CD4-positive, alpha-beta memory T cell (primary cell): ENCODE measurements around the gene RIPOR1. TPM values are rescaled to one million over a fixed set of nuclear protein-coding genes. Genes with fewer than 3 reads are reported as not detected.

Experiments used
- CTCF ChIA-PET: fragments of 350-600 bp; sonication (Branson Sonifier 250); formaldehyde crosslinking; loops from one replicate; lab custom pipeline; 2021; ENCODE audit warnings: inconsistent platforms; ENCODE audit not compliant: partially characterized antibody; lab: Charles Lee
- POLR2A ChIA-PET: fragments of 350-600 bp; sonication (Branson Sonifier 250); formaldehyde crosslinking; loops from one replicate; lab custom pipeline; 2021; ENCODE audit not compliant: partially characterized antibody; lab: Charles Lee
- DNase-seq, 5 donors: peaks; one replicate each; pipeline versions ENCODE4 v3.0.0 to v3.0.0-alpha.2; 2020 to 2022; ENCODE audit warnings: mixed read lengths in 1 of 5
- H3K27ac ChIP-seq: one replicate; pipeline ENCODE4 v1.7.0; 2013; ENCODE audit warnings: low read depth, low read length
- H3K27me3 ChIP-seq: 2 replicates; pipeline ENCODE4 v1.7.0; 2013; ENCODE audit warnings: mild to moderate bottlenecking, low read length, moderate library complexity; ENCODE audit not compliant: insufficient read depth
- H3K36me3 ChIP-seq: 2 replicates; pipeline ENCODE4 v1.7.0; 2013; ENCODE audit warnings: mild to moderate bottlenecking, low read length, moderate library complexity; ENCODE audit not compliant: insufficient read depth
- H3K4me1 ChIP-seq: 2 replicates; pipeline ENCODE4 v1.7.0; 2013; ENCODE audit warnings: mild to moderate bottlenecking, low read length, moderate library complexity; ENCODE audit not compliant: insufficient read depth
- H3K4me3 ChIP-seq, 2 donors: one replicate each; pipeline ENCODE4 v1.7.0; 2013; ENCODE audit warnings: low read length in 2 of 2, mild to moderate bottlenecking in 1 of 2
- H3K9me3 ChIP-seq, 2 donors: one replicate each; pipeline ENCODE4 v1.7.0; 2013; ENCODE audit warnings: low read length in 2 of 2, control low read depth in 1 of 2; ENCODE audit not compliant: control insufficient read depth in 1 of 2
- H3K27ac Mint-ChIP-seq, 7 donors: one replicate each; pipeline ENCODE4 v1.8.0; 2020 to 2021; ENCODE audit warnings: mixed read lengths in 7 of 7, mild to moderate bottlenecking in 6 of 7, inconsistent platforms in 3 of 7, moderate library complexity in 3 of 7
- H3K27me3 Mint-ChIP-seq, 2 donors: one replicate each; pipeline ENCODE4 v1.8.0; 2020 to 2021; ENCODE audit warnings: mixed read lengths in 2 of 2
- H3K36me3 Mint-ChIP-seq, 2 donors: one replicate each; pipeline ENCODE4 v1.8.0; 2020 to 2021; ENCODE audit warnings: mixed read lengths in 2 of 2, inconsistent platforms in 1 of 2, mild to moderate bottlenecking in 1 of 2
- H3K4me1 Mint-ChIP-seq, 4 donors: one replicate each; pipeline ENCODE4 v1.8.0; 2020 to 2021; ENCODE audit warnings: mixed read lengths in 4 of 4, mild to moderate bottlenecking in 1 of 4
- H3K4me3 Mint-ChIP-seq, 8 donors: one replicate each; pipeline ENCODE4 v1.8.0; 2020 to 2021; ENCODE audit warnings: mixed read lengths in 8 of 8, mild to moderate bottlenecking in 7 of 8, moderate library complexity in 6 of 8, inconsistent platforms in 3 of 8
- H3K9me3 Mint-ChIP-seq, 8 donors: one replicate each; pipeline ENCODE4 v1.8.0; 2020 to 2021; ENCODE audit warnings: mixed read lengths in 8 of 8, mild to moderate bottlenecking in 5 of 8, inconsistent platforms in 3 of 8, moderate library complexity in 1 of 8
- intact Hi-C: fragments of 100-400 bp; cut with micrococcal nuclease; formaldehyde crosslinking; loops from one replicate; pipeline ENCODE4 v1.15.1; 2023
- polyA plus RNA-seq, 2 donors: library from polyadenylated mRNA; unstranded; fragments of 300-500 nt; fragmentation: Illumina TruSeq; gene quantifications; one replicate each; pipeline ENCODE4 v1.2.3, GENCODE V29; 2021
- total RNA-seq, 2 experiments: library from RNA; stranded (reverse); gene quantifications; one replicate each; pipeline ENCODE4 v1.2.3, GENCODE V29; 2021

The RIPOR1 gene
- total and polyA plus RNA-seq, 4 experiments from 2014 or later: 0.75 to 53.8 (median 26.9) TPM

GRCh38 chr16:67541391-67542263 lies 13.0 kb downstream of the RIPOR1 start:
- Histone ChIP-seq H3K36me3 (no peaks in the 10 kb centered on the region), H3K4me3 (no peak overlapping the region), H3K4me1 (peaks cover 40% of the 10 kb centered on the region), H3K27me3 (no peaks in the 10 kb centered on the region), H3K9me3 (no peaks in the 10 kb centered on the region), H3K27ac (peak overlapping the region; percentile 15)
- Mint-ChIP-seq H3K4me1 (peaks cover 18 to 66% (median 33%) of the 10 kb centered on the region in 4 donors), H3K27ac (peak overlapping the region; percentile 74 to 91 (median 85)), H3K36me3 (peaks cover 14 to 32% of the 10 kb centered on the region in 2 donors), H3K4me3 (peak overlapping the region in 3 of 8 donors; percentile 2 to 39 (median 7)), H3K9me3 (no peaks in the 10 kb centered on the region), H3K27me3 (no peaks in the 10 kb centered on the region)
- ChIA-PET POLR2A (interaction anchor here (0.6 to 20.3 kb wide), 8 partner anchors 12 to 125 kb away, joined by 3 to 706 read pairs (median 4); partner anchors contain the start of genes ACD, C16orf86, CARMIL2 and CTCF), CTCF (interaction anchor here (1.2 to 2.3 kb wide), 4 partner anchors 20 to 127 kb away, joined by 3 to 8 read pairs (median 5); partner anchors contain the start of genes ATP6V0D1 and CTCF)
- DNase-seq: no peak
- intact Hi-C loops: no loop called here

DNA sequence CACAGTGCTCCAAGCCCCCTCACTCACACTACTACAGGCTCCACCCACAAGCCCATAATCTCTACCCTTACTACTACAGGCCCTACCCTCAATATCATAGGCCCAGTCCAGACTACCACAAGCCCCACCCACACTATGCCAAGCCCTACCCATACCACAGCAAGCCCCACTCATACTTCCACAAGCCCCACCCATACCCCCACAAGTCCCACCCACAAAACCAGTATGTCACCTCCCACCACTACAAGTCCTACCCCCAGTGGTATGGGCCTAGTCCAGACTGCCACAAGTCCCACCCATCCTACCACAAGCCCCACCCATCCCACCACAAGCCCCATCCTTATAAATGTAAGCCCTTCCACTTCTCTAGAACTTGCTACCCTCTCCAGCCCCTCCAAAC lies 13.8 kb downstream of the RIPOR1 start:
- H3K9me3 ChIP-seq: no peaks in the 10 kb centered on the region
- POLR2A ChIA-PET: interaction anchor here (1.4 to 20.3 kb wide), 4 partner anchors 12 to 118 kb away, joined by 4 to 706 read pairs (median 13); partner anchors contain the start of genes ACD, CARMIL2 and CTCF
- H3K4me1 Mint-ChIP-seq: peaks cover 24 to 67% (median 35%) of the 10 kb centered on the region in 4 donors
- H3K9me3 Mint-ChIP-seq: no peaks in the 10 kb centered on the region
- H3K27me3 ChIP-seq: no peaks in the 10 kb centered on the region
- H3K4me3 ChIP-seq: no peak overlapping the region
- H3K4me3 Mint-ChIP-seq: peak overlapping the region in 3 of 8 donors; percentile 2 to 40 (median 10)
- peak overlapping the region; percentile 15 for H3K27ac ChIP-seq
- H3K36me3 Mint-ChIP-seq: peaks cover 14 to 32% of the 10 kb centered on the region in 2 donors
- DNase-seq: peak; percentile 77 to 92 (median 83)
- H3K36me3 ChIP-seq: no peaks in the 10 kb centered on the region
- intact Hi-C loops: no loop called here
- no peaks in the 10 kb centered on the region for H3K27me3 Mint-ChIP-seq
- CTCF ChIA-PET: interaction anchor here (1.3 to 9.3 kb wide), 3 partner anchors 21 to 103 kb away, joined by 5 to 329 read pairs (median 5); partner anchors contain the start of genes CARMIL2 and CTCF
- peaks cover 45% of the 10 kb centered on the region for H3K4me1 ChIP-seq
- H3K27ac Mint-ChIP-seq: peak overlapping the region; percentile 57 to 91 (median 85)

GRCh38 chr16:67543036-67543435 lies 14.4 kb downstream of the RIPOR1 start:
- Histone ChIP-seq H3K36me3 (no peaks in the 10 kb centered on the region), H3K27ac (no peak overlapping the region), H3K27me3 (no peaks in the 10 kb centered on the region), H3K4me1 (peaks cover 51% of the 10 kb centered on the region), H3K4me3 (no peak overlapping the region), H3K9me3 (no peaks in the 10 kb centered on the region)
- H3K9me3 Mint-ChIP-seq: no peaks in the 10 kb centered on the region
- H3K4me3 Mint-ChIP-seq: peak overlapping the region in 1 of 8 donors; percentile 10
- DNase-seq: no peak
- no peaks in the 10 kb centered on the region for H3K27me3 Mint-ChIP-seq
- POLR2A ChIA-PET: interaction anchor here (11.9 to 20.3 kb wide), 2 partner anchors 19 to 100 kb away, joined by 190 to 706 read pairs; partner anchors contain the start of genes CARMIL2 and CTCF
- H3K4me1 Mint-ChIP-seq: peaks cover 29 to 73% (median 40%) of the 10 kb centered on the region in 4 donors
- intact Hi-C loops: no loop called here
- peaks cover 14 to 33% of the 10 kb centered on the region in 2 donors for H3K36me3 Mint-ChIP-seq
- CTCF ChIA-PET: interaction anchor here (1.4 to 9.3 kb wide), 5 partner anchors 16 to 103 kb away, joined by 3 to 361 read pairs (median 101); partner anchors contain the start of genes ATP6V0D1, CARMIL2 and CTCF
- peak overlapping the region in 4 of 7 donors; percentile 50 to 88 (median 81) for H3K27ac Mint-ChIP-seq

- POLR2A ChIA-PET: interaction anchor here (11.9 to 20.3 kb wide), 2 partner anchors 19 to 100 kb away, joined by 190 to 706 read pairs; partner anchors contain the start of genes CARMIL2 and CTCF
- Mint-ChIP-seq H3K9me3 (no peaks in the 10 kb centered on the region), H3K4me3 (no peak overlapping the region)
Observed at GRCh38 chr16:67543582-67543981, 15.0 kb downstream of the RIPOR1 start.

GRCh38 chr16:67544329-67544841 lies 15.8 kb downstream of the RIPOR1 start:
- peak overlapping the region in 5 of 7 donors; percentile 37 to 85 (median 82) for H3K27ac Mint-ChIP-seq
- H3K27ac ChIP-seq: no peak overlapping the region
- H3K9me3 Mint-ChIP-seq: no peaks in the 10 kb centered on the region
- ChIA-PET POLR2A (interaction anchor here (0.6 to 20.3 kb wide), 7 partner anchors 9 to 1738 kb away, joined by 3 to 706 read pairs (median 3); partner anchors contain the start of genes ACD, CARMIL2 and CTCF), CTCF (interaction anchor here (1.0 to 9.3 kb wide), 10 partner anchors 15 to 272 kb away, joined by 3 to 361 read pairs (median 4); partner anchors contain the start of genes ACD, ATP6V0D1, C16orf86 and CARMIL2)
- H3K4me1 Mint-ChIP-seq: peaks cover 26 to 70% (median 41%) of the 10 kb centered on the region in 4 donors
- no peaks in the 10 kb centered on the region for H3K9me3 ChIP-seq
- no peaks in the 10 kb centered on the region for H3K27me3 ChIP-seq
- peaks cover 51% of the 10 kb centered on the region for H3K4me1 ChIP-seq
- no peaks in the 10 kb centered on the region for H3K36me3 ChIP-seq
- DNase-seq: no peak
- peaks cover 14 to 30% of the 10 kb centered on the region in 2 donors for H3K36me3 Mint-ChIP-seq
- no peak overlapping the region for H3K4me3 ChIP-seq
- intact Hi-C loops: no loop called here
- H3K4me3 Mint-ChIP-seq: no peak overlapping the region
- H3K27me3 Mint-ChIP-seq: no peaks in the 10 kb centered on the region

More at GRCh38 chr16:67543582-67543981, 15.0 kb downstream of the RIPOR1 start:
- H3K27me3 ChIP-seq: no peaks in the 10 kb centered on the region
- no peak overlapping the region for H3K4me3 ChIP-seq
- Mint-ChIP-seq H3K27ac (peak overlapping the region; percentile 36 to 85 (median 63)), H3K36me3 (peaks cover 14 to 33% of the 10 kb centered on the region in 2 donors), H3K27me3 (no peaks in the 10 kb centered on the region), H3K4me1 (peaks cover 33 to 75% (median 44%) of the 10 kb centered on the region in 4 donors)
- H3K9me3 ChIP-seq: no peaks in the 10 kb centered on the region
- CTCF ChIA-PET: interaction anchor here (0.6 to 9.3 kb wide), 8 partner anchors 16 to 123 kb away, joined by 3 to 361 read pairs (median 47); partner anchors contain the start of genes ACD, ATP6V0D1, C16orf86 and CARMIL2
- H3K36me3 ChIP-seq: no peaks in the 10 kb centered on the region
- no peak for DNase-seq
- H3K4me1 ChIP-seq: peaks cover 53% of the 10 kb centered on the region
- H3K27ac ChIP-seq: no peak overlapping the region
- intact Hi-C loops: no loop called here

DNA sequence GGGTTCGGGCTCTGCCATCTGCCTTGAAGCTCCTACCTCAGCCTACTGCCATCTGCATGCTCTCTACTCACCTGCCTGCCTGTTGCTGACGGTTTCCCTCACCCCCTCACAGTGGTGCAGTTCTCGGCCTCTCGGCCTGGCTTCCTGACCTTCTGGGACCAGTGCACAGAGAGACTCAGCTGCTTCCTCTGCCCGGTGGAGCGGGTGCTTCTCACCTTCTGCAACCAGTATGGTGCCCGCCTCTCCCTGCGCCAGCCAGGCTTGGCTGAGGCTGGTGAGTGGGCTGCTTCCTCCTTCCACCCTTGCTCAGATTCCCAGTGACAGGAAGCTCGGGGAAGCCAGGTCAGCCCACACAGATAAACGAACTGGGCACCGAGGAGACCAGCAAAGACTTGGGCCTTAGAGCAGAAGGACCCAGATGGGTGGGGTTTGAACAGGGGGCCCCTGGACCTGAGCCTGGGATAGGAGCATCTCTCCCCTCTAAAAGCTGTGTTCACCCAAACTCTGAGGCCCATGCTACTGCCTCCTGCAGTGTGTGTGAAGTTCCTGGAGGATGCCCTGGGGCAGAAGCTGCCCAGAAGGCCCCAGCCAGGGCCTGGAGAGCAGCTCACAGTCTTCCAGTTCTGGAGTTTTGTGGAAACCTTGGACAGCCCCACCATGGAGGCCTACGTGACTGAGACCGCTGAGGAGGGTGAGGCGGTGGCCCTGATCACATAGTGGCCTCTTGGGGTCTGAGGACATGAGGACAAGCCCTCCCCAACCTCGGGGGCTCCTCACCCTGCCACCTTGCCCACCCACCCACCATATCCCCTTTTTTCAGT lies 16.4 kb downstream of the RIPOR1 start:
- Mint-ChIP-seq H3K36me3 (peaks cover 16 to 28% of the 10 kb centered on the region in 2 donors), H3K27me3 (no peaks in the 10 kb centered on the region), H3K9me3 (no peaks in the 10 kb centered on the region), H3K4me1 (peaks cover 29 to 73% (median 43%) of the 10 kb centered on the region in 4 donors), H3K4me3 (no peak overlapping the region), H3K27ac (peak overlapping the region in 3 of 7 donors; percentile 12 to 86 (median 52))
- Histone ChIP-seq H3K4me3 (no peak overlapping the region), H3K27me3 (no peaks in the 10 kb centered on the region), H3K27ac (no peak overlapping the region), H3K4me1 (peaks cover 46% of the 10 kb centered on the region), H3K9me3 (no peaks in the 10 kb centered on the region), H3K36me3 (no peaks in the 10 kb centered on the region)
- POLR2A ChIA-PET: interaction anchor here (0.6 to 20.3 kb wide), 8 partner anchors 10 to 1737 kb away, joined by 3 to 706 read pairs (median 16); partner anchors contain the start of genes ACD, C16orf86, CARMIL2 and CTCF
- no peak for DNase-seq
- CTCF ChIA-PET: interaction anchor here (0.9 to 9.3 kb wide), 9 partner anchors 14 to 271 kb away, joined by 3 to 361 read pairs (median 4); partner anchors contain the start of genes ACD, C16orf86, CARMIL2 and CTCF
- intact Hi-C loops: no loop called here
